NCI-H2107 treated with DMSO at 0.1 percent for 48 hours (cell line): ENCODE data around the gene BMP2.

Experiments used
- DNase-seq: peaks from one replicate; lab custom pipeline; 2025; ENCODE audit not compliant: unreplicated experiment; lab: John Stamatoyannopoulos, UW

BMP2 gene

GRCh38 chr20:6767536-6768227 lies at the start of gene BMP2:
Gene BMP2, plus strand, starts transcription at chr20:6767686. Its CDS starts 2,441 bp downstream, at chr20:6770127.
- DNase-seq: no peak

GRCh38 chr20:6718662-6719368 lies 48.7 kb upstream of the BMP2 start:
- no peak for DNase-seq

DNA sequence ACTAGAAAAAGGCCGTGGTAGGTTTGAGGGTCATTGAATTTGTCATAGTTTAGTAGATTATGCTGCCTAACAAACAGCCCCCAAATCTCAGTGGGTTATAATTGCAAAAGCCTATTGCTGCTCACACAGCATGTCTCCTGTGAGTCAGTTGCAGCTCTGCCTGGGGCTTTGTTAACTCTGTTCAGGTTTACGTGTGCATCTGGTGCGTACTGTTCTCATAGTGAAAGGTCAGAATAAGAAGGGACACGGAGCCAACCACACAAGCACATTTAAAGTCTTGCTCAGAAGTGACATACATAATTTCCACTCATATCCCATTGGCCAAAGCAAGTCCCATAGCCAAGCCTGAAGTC lies 48.1 kb upstream of the BMP2 start:
- no peak for DNase-seq

- DNase-seq: no peak
Observed at GRCh38 chr20:6726761-6727160, 40.7 kb upstream of the BMP2 start.

DNA sequence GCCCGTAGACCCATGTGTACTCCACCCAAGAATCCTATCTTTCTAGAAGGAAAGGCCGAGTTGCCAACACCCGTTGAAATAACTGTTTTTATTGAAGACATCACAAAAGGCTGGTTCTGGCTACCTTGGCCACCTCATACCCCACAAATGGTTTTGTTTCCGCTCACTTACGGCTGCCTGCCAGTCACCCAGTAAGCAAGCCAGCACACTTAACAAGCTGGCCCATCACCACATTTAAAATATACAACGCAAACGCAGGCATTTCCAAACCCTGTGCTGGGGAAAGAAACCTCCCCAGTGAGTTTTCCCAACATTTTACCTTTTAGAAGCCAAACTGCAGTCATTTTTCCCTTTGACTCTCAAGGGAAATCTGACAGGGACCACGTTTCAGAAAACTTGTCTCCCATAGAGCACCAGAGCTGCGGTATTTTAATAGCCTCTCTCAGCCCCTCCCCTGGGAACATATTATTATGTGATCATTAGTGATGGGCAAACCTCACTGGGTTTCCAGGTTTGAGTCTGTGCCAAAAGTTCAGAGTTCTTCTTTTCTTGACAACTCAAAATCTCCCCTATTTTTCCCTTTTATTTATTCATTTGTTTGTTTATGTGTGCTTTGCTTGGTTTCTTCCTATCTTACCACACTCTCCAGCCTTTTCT lies 36.7 kb upstream of the BMP2 start:
- no peak for DNase-seq

GRCh38 chr20:6732001-6732447 lies 35.5 kb upstream of the BMP2 start:
- no peak for DNase-seq

DNA sequence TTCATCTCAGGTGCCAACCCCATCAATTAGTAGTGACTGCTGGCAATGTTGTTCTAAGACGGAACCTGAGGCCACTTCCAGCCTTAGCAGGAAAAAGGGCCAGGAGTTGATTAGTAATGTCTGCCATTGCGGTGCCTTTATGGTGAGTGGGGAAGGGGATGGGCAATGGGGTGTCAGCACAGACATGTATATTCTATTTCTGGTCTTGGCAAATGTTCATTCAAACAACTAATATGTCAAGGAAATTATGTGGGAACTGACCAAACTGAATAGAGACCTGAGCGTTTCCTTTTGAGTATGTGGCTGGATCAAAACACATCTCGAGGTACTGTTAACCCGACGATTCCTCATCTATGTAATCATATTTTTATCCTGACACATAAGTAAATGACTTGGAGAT lies 34.6 kb upstream of the BMP2 start:
- DNase-seq: no peak

- no peak for DNase-seq
Observed at GRCh38 chr20:6733965-6734364, 33.5 kb upstream of the BMP2 start.

- no peak for DNase-seq
Observed at GRCh38 chr20:6735942-6736845, 31.3 kb upstream of the BMP2 start.

DNA sequence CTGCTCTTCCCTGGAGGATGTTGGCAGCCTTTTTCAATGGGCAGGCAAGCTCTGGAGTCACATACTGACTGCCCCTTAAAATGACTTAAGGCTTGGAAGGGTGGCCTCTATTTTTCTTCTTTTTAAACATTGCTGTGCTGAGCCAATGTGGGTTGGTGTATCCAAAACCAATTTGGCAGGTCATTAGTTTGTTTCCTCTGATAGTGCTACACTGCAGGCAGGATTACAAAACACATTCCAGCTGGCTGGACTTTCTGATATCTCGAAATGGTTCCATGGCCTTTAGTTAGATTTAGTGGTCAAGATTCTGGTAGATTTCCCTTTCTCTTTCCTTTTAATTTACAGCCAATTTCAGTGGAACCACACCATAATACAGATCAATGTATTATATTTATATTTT lies 28.1 kb upstream of the BMP2 start:
- DNase-seq: no peak

GRCh38 chr20:6740096-6740495 lies 27.4 kb upstream of the BMP2 start:
- DNase-seq: no peak

DNA sequence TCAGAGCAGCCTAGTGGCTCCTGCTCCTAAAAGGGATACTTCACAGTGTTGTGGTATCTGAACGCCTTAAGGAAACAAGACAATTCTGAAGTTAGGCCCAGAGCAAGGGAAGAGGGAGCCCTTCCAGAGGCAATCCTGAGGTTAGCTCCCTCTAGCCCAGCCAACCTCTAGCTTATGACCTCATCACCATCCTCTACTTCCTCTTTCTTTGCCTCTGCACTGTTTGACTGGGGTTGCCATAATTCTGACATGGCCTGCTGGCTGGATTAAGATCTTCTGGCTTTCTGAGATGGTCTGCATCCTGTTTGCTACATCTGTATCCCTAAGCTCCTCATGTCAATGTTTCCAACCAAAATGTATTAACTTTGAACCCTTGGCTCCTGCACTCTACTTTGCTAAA lies 23.3 kb upstream of the BMP2 start:
- no peak for DNase-seq

DNA sequence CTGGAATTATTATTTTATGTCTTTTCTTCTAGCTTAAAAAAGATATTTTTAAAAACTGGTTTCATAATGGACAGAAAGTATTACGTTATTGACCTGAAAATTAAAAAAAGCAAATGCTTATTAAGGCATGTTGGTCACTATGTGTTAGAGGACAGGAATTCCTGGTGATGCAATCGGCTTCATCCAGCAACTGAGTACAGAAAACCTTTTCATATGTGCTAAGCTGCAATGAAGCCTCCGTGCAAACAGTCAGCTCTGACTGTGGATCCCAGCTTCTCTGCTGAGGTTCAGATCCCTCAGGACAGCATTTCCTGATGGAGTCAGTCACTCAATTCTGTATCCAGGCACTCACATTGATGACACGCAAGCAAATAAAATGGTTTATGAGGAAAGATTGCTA lies 22.7 kb upstream of the BMP2 start:
- DNase-seq: no peak

GRCh38 chr20:6746901-6747609 lies 20.4 kb upstream of the BMP2 start:
- no peak for DNase-seq

GRCh38 chr20:6750438-6750837 lies 17.0 kb upstream of the BMP2 start:
- DNase-seq: no peak

- no peak for DNase-seq
Observed at GRCh38 chr20:6756693-6757595, 10.5 kb upstream of the BMP2 start.

DNA sequence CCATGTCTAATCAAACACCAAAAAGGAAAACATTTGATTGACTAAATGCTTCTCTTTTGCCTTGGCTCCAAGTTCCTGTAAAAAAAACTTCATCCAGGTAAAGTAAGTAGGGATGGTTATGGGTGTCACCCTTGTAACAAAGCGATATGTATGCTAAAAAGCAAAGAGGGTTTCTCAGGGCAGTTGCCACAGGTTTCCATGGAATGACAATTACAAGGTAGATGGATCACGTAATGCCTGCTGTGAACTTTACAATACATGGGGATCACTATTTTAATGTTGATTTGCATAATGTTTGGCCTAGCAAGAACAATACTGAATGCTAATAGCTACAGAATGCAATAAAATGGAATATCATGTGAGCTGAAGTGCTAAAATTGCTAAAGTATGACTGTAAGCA lies 2.9 kb upstream of the BMP2 start:
- no peak for DNase-seq

- peak; percentile 16 for DNase-seq
Observed at GRCh38 chr20:6765469-6766058, 1.9 kb upstream of the BMP2 start.

GRCh38 chr20:6766433-6766832 lies 1.1 kb upstream of the BMP2 start:
- no peak for DNase-seq
